Right cardiac atrium (tissue), 5 donors: Measurements from ENCODE around the gene CST6. TPM values are rescaled to one million over a fixed set of nuclear protein-coding genes. Genes with fewer than 3 reads are reported as not detected.
"Not testable (repeated sequence)": the region's sequence is repeated elsewhere in the genome, so short reads cannot be mapped to it uniquely, and the experiment has no call there.

Source experiments
- ATAC-seq, 2 donors: fragments of 200-7000 bp; cut with Tn5 transposase; one replicate each; pipeline versions ENCODE4 v1.8.0 to v1.9.1; 2020; ENCODE audit warnings: moderate library complexity in 2 of 2, mild to moderate bottlenecking in 1 of 2
- DNase-seq, 3 donors: peaks; one replicate each; pipeline ENCODE4 v3.0.0-alpha.2; 2020
- H3K27ac ChIP-seq: one replicate; pipeline ENCODE4 v1.5.1; 2013; ENCODE audit warnings: mild to moderate bottlenecking, low read length, control low read depth, moderate library complexity
- H3K27me3 ChIP-seq: one replicate; pipeline ENCODE4 v1.6.1; 2013; ENCODE audit not compliant: control insufficient read depth, insufficient read depth
- H3K4me1 ChIP-seq: one replicate; pipeline ENCODE4 v1.6.1; 2013; ENCODE audit warnings: low read length; ENCODE audit not compliant: control insufficient read depth, insufficient read depth
- H3K4me3 ChIP-seq: one replicate; pipeline ENCODE4 v1.5.1; 2013; ENCODE audit warnings: low read length, control low read depth
- H3K9me3 ChIP-seq: one replicate; pipeline ENCODE4 v1.6.1; 2013; ENCODE audit warnings: low read length; ENCODE audit not compliant: control insufficient read depth
- WGBS: extraction: QIAGEN DNeasy Blood & Tissue Kit; methylation state at CpG from one replicate; pipeline ENCODE4 v1.1.7; 2013; 5-methylcytosine and 5-hydroxymethylcytosine counted together
- intact Hi-C, 4 donors: fragments of 100-400 bp; cut with DNase I; formaldehyde crosslinking; loops; one replicate each; pipeline versions ENCODE4 v1.11.0 to v1.14.0; 2022 to 2023
- polyA plus RNA-seq: library from polyadenylated mRNA; stranded (reverse); fragments of 200-250 nt; gene quantifications from one replicate; pipeline ENCODE4 v1.2.3, GENCODE V29; 2013
- total RNA-seq, 4 donors: library from RNA; stranded (reverse); fragmentation: NEBNext Ultra II Directional; extraction: Animal tissue kit (Norgen Biotek cat#: 25700); gene quantifications; one replicate each; pipeline ENCODE4 v1.2.1, GENCODE V29; 2021
- donor health status: healthy with polysubstance abuse.
- donor health status: DM: no; HTN: yes; CAD: no.
- donor health status: DM: no; HTN: no; CAD: no.
- donor health status: DM: no; HTN: yes; CAD: no; lungs with severe emphysema.
- donor health status: DM: yes; HTN: yes; CAD: no.

Gene CST6
- total and polyA plus RNA-seq, 5 donors: 1.2 to 3.6 (median 2.1) TPM

DNA sequence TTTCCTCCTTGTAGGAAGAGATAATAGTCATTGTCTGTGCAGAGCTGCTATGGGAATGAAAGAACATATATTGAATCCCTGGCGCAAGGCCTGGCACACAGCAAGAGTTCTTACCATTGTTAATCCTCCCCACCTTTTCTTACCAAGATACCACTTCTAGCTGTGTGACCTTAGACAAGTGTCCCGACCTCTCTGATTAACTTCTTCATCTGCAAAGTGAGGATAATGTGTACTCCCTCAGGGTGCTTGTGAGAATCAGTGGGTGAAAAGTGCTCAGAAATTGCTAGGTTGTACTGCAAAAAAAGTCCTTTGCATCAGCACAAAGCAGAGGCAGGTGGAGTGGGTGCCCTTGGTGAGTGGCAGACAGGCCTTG, 3.7 kb upstream of the CST6 start:
- intact Hi-C loops: no loop called here
- H3K27me3 ChIP-seq: no peaks in the 10 kb centered on the region
- no peak overlapping the region for H3K4me3 ChIP-seq
- 82% methylated on average over 2 of the region's 2 CpGs for WGBS
- ATAC-seq (no peak), DNase-seq (no peak)
- peaks cover 5% of the 10 kb centered on the region for H3K4me1 ChIP-seq
- H3K27ac ChIP-seq: no peak overlapping the region
- H3K9me3 ChIP-seq: no peaks in the 10 kb centered on the region

DNA sequence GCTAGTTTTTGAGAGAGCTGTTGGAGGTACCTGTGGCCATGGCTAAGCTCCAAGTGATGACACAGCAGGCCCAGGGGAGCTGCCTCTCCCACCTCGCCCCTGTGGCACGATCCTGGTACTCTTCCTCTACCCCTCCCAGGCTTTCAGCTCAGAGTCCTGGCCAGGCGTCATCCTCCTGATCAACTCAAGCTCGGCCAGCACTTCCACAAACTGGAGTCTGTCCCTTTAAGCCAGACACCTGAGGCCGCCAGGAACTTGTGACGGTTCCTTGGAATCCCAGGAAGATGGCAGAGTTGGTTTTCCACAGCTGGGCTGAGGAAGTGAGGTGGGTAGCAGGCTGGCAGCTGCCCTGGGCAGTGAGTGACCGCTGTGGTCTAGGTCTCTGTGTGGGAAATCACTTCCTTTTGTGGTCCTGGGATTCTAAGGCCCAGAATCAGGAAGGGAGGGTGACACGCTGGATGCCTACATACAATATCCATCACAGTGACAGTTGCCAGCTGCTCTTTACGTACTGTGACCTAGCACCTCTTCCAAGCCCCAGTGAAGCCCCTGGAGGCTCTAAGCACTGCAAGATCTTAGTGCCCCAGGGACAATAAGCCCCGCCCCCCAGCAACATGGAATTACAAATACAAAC, 3.2 kb upstream of the CST6 start:
- Histone ChIP-seq H3K4me3 (no peak overlapping the region), H3K27me3 (no peaks in the 10 kb centered on the region), H3K4me1 (peaks cover under 1% of the 10 kb centered on the region), H3K9me3 (no peaks in the 10 kb centered on the region), H3K27ac (no peak overlapping the region)
- ATAC-seq: no peak
- intact Hi-C loops: no loop called here
- DNase-seq: no peak
- 54% methylated on average over 10 of the region's 10 CpGs for WGBS

DNA sequence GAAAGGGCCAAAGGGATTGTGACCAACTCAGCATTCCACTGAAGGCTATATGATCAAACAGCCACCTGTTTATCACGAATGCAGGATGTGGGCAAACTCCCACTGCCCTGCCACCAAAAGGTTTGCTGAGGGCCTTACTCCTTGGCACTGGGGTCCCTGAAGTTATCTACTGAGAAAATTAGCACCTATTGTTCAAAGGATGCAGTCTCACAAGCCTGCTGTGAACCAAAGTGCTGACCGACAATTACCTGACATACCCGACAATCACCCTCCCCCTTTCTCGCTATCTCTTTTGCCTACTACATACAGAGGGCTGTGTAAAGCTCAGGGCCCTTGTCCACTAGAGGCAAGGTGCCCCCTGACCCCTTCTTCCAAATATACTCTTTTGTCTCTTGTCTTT, 1.8 kb upstream of the CST6 start:
- DNase-seq, H3K4me1 ChIP-seq, intact Hi-C loops, H3K9me3 ChIP-seq, H3K27ac ChIP-seq, ATAC-seq, H3K4me3 ChIP-seq, H3K27me3 ChIP-seq: not testable (repeated sequence)
- 58% methylated on average over 4 of the region's 4 CpGs for WGBS

DNA sequence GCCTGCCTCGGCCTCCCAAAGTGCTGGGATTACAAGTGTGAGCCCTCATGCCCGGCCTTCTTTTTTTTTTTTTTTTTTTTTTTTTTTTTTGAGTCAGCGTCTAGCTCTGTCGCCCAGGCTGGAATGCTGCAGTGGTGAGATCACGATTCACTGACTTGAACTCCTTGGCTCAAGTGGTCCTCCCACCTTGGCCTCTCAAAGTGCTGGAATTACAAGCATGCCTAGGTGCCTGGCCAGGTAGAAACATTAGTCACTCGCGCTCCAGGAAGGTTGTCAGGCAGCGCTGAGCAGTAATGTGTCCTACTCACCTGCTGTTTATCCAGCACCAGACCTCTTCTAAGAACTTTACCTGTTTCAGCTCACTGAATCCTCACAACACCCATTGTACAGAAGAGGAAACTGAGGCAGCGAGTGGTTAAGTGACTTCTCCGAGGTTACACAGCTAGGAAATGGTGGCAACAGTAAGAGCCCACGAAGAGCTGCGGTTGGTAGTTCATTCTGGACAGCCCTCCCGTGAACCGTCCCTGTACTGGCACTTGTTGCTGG, 496 bp upstream of the CST6 start:
- H3K27ac ChIP-seq: no peak overlapping the region
- no peaks in the 10 kb centered on the region for H3K4me1 ChIP-seq
- no peaks in the 10 kb centered on the region for H3K9me3 ChIP-seq
- DNase-seq: no peak
- no peak overlapping the region for H3K4me3 ChIP-seq
- intact Hi-C loops: no loop called here
- no peak for ATAC-seq
- H3K27me3 ChIP-seq: no peaks in the 10 kb centered on the region
- 50% methylated on average over 14 of the region's 14 CpGs for WGBS

DNA sequence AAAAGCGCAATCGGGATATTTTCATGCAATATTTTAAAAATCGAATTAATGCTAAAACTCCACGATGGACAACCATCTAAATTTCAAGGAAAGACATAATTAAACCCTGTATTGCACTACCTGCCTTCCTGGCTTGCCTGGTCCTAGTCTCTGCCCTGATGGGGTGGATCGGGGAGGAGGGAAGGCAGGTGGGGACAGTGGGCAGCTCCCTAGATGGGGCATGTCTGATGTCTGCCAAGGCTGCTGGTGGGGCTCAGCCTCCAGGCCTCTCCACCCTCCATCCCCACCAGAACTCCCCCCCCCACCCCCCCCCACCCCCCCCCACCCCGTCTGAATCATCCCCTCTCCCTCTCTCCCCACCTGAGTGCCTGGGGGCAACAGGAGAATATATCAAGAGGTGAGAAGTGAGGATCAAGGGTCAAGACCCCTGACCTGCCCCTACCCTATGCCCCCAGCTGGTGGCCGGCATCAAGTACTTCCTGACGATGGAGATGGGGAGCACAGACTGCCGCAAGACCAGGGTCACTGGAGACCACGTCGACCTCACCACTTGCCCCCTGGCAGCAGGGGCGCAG, 650 bp downstream of the CST6 start:
- WGBS: 58% methylated on average over 12 of the region's 12 CpGs
- DNase-seq (no peak), ATAC-seq (no peak)
- H3K27ac ChIP-seq: no peak overlapping the region
- H3K4me1 ChIP-seq: no peaks in the 10 kb centered on the region
- intact Hi-C loops: no loop called here
- no peaks in the 10 kb centered on the region for H3K9me3 ChIP-seq
- no peaks in the 10 kb centered on the region for H3K27me3 ChIP-seq
- no peak overlapping the region for H3K4me3 ChIP-seq

DNA sequence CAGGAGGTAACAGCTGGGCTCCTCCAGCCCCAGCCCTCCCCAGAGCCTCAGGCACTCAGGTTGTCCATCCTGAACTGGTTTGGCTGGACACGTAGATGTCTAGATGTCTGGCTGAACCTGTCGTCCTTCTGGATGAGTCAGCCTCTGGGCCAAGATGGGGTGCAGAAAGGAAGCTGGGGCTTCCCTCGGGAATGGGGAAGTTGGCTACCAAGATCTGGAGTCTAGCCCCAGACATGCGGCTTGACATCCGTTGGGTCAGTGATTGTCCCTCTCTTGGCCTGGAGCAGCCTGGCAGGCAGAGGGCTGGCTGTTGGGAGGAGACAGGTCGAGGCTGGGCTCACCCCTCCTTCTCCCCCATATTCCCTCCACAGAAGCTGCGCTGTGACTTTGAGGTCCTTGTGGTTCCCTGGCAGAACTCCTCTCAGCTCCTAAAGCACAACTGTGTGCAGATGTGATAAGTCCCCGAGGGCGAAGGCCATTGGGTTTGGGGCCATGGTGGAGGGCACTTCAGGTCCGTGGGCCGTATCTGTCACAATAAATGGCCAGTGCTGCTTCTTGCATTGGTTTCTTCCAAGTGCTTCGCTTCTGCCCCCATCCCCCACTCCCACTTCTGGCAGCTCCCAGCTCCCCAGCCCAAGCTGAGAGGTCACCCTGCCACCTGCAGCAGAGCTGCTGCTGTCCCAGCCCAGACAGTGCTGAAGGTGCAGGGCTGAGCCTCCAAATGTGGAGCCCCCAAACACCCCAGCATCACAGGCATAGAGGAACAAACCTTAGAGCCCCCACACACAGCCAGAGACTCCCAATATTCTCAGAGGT, 1.3 kb downstream of the CST6 start:
- Histone ChIP-seq H3K4me1 (no peaks in the 10 kb centered on the region), H3K9me3 (no peaks in the 10 kb centered on the region), H3K27ac (no peak overlapping the region), H3K27me3 (no peaks in the 10 kb centered on the region), H3K4me3 (no peak overlapping the region)
- intact Hi-C loops: no loop called here
- WGBS: 54% methylated on average over 12 of the region's 12 CpGs
- DNase-seq: no peak
- no peak for ATAC-seq

DNA sequence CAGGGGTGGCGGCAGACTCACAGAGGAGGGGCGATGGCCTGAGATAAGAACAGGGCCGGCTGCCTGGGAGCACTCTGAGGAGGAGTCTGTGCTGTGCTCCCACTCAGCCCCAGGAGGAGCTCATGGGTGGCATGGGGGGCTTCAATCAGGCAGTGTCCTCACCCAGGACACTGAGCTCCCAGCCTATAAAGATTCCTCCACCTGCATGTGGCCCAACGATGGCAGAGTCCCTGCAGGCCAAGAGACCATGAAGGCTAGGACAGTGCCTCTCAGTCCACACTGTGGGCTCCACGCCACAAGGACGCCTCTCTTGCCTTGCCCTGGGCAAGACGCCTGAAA, 1.9 kb downstream of the CST6 start:
- no peak overlapping the region for H3K27ac ChIP-seq
- H3K27me3 ChIP-seq: no peaks in the 10 kb centered on the region
- no peak overlapping the region for H3K4me3 ChIP-seq
- DNase-seq: no peak
- H3K4me1 ChIP-seq: no peaks in the 10 kb centered on the region
- H3K9me3 ChIP-seq: no peaks in the 10 kb centered on the region
- intact Hi-C loops: no loop called here
- 60% methylated on average over 7 of the region's 7 CpGs for WGBS
- ATAC-seq: no peak

DNA sequence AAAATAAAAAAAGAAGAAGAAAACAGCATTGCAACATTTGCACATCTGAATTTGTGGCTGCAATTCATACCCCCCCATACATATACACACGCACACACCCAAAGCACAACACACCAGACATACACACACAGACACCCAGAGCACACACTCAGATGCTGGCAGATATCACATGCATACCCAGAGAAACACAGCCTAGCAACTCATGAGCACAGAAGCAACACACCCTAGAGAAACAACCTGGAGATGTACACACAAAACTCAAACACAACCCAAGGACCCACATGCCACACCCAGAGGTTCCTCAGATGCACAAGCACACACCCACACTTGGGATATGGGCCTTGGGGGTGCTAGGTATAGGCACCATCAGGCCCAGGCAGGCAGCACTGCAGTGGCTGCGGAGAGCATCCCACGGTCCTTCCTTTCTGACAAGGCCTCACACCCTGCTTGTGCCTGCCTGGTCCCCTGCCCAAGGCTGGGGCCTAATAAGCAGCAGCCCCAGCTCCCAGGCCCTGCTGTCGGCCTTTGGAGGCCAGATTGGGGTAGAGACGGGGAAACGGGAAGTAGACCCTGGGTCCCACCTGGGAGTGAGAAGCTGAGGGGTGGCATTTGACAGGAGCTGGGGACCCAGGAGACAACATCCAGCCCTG, 3.1 kb downstream of the CST6 start:
- H3K4me1 ChIP-seq: no peaks in the 10 kb centered on the region
- no peak for ATAC-seq
- no peaks in the 10 kb centered on the region for H3K9me3 ChIP-seq
- no peak overlapping the region for H3K27ac ChIP-seq
- no peak for DNase-seq
- intact Hi-C loops: no loop called here
- no peaks in the 10 kb centered on the region for H3K27me3 ChIP-seq
- WGBS: 75% methylated on average over 6 of the region's 6 CpGs
- H3K4me3 ChIP-seq: no peak overlapping the region

DNA sequence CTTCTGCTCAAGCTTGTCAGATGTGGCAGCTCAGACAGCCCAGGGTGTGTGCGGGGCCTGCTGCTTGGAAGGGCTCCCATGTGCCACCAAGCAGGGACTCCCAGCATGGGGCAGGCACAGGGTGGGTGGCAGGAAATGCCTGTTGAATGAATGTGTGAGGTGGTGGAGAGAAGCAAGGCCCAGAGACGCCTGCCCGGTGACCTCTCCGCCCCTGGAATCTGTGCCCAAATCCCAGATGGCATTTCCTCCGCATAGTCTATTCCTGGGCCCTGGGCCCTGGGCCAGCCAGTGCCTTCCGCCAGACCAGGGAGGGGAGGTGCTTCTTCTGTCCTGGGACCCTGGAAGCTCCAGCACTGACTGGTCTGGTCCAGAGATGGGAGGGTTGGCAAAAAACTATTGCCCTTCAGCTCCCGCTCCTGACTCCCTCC, 3.7 kb downstream of the CST6 start:
- H3K27me3 ChIP-seq: no peaks in the 10 kb centered on the region
- intact Hi-C loops: no loop called here
- DNase-seq: peak in 1 of 3 donors; percentile 40
- ATAC-seq: peak; percentile 59 to 60
- H3K4me1 ChIP-seq: no peaks in the 10 kb centered on the region
- 46% methylated on average over 7 of the region's 7 CpGs for WGBS
- H3K4me3 ChIP-seq: no peak overlapping the region
- H3K9me3 ChIP-seq: no peaks in the 10 kb centered on the region
- no peak overlapping the region for H3K27ac ChIP-seq

DNA sequence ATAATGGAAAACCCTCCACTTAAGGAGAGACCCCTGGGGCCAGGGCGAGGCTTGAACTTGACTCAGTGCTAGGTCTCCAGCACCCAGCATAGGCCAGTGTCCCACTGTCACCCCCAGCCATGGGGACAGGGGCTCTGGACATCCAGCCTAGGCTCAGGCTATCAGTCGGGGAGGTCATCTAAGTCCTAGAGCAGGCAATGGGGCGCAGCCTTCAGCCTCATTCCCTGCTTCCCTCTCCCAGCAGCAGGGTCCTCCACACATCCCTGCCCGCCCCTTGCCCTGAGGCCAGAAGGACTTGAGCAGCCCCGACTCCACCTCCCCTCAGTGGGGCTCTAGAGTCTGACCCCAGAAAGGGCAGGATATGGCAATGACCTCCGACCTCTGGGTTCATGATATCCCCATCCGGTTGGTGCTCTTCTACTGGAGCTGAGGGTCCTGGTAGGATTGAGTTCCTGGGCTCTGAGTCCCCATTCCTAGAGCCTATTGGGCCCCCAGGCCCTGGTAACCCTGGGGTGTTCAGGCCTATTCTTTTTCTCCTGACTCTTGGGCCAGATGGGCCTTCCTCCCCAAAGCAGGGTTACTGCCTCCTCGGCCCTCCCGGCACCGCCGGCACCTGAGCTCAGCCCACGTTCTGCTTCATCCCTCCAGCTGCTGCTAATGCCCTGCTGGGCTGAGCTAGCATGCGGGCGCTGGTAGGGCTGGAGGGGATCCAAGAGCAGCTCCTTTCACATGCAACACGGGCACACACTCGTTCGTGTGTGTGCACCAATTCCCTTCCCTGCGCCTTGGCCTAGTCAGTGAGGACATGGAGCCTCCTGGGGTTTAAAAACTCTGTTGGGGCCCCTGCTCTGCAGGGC, 4.4 kb downstream of the CST6 start:
- H3K4me1 ChIP-seq: no peaks in the 10 kb centered on the region
- H3K4me3 ChIP-seq: no peak overlapping the region
- no peak overlapping the region for H3K27ac ChIP-seq
- ATAC-seq (peak in 1 of 2 donors; percentile 6), DNase-seq (no peak)
- H3K9me3 ChIP-seq: no peaks in the 10 kb centered on the region
- WGBS: 73% methylated on average over 18 of the region's 18 CpGs
- no peaks in the 10 kb centered on the region for H3K27me3 ChIP-seq
- intact Hi-C loops: no loop called here
